SK-N-SH treated with all-trans-retinoic acid at 6 μM for 48 hours (cell line): ENCODE measurements around the gene CASZ1.

ENCODE experiments used
- ATAC-seq: fragments of 200-7000 bp; cut with Tn5 transposase; 3 replicates; pipeline ENCODE4 v1.9.1; 2020; ENCODE audit warnings: mild to moderate bottlenecking, moderate library complexity
- ARNTL ChIP-seq: fragments of 450-650 bp; formaldehyde crosslinking; IDR thresholded peaks from 2 replicates; pipeline ENCODE4 v1.5.0; 2020; ENCODE audit warnings: low read depth, mild to moderate bottlenecking, moderate library complexity, borderline replicate concordance
- BACH2 ChIP-seq: fragments of 250-450 bp; sonication (Bioruptor Pico); IDR thresholded peaks from 2 replicates; pipeline ENCODE4 v1.9.0; 2021; ENCODE audit warnings: mild to moderate bottlenecking, borderline replicate concordance
- CREB5 ChIP-seq: fragments of 250-450 bp; sonication (Bioruptor Pico); IDR thresholded peaks from 2 replicates; pipeline ENCODE4 v1.5.1; 2020; ENCODE audit warnings: low read depth, mild to moderate bottlenecking, moderate library complexity
- CSDC2 ChIP-seq: fragments of 250-450 bp; sonication (Bioruptor Pico); IDR thresholded peaks from 2 replicates; pipeline ENCODE4 v1.5.0; 2020; ENCODE audit warnings: mild to moderate bottlenecking, moderate library complexity
- CSRNP3 ChIP-seq: fragments of 250-450 bp; sonication (Bioruptor Pico); IDR thresholded peaks from 2 replicates; pipeline ENCODE4 v1.5.1; 2021; ENCODE audit warnings: mild to moderate bottlenecking, moderate library complexity
- ESRRG ChIP-seq: fragments of 250-450 bp; sonication (Bioruptor Pico); IDR thresholded peaks from 2 replicates; pipeline ENCODE4 v1.6.1; 2021; ENCODE audit warnings: mild to moderate bottlenecking
- GLIS3 ChIP-seq: fragments of 250-450 bp; sonication (Bioruptor Pico); IDR thresholded peaks from 2 replicates; pipeline ENCODE4 v1.5.0; 2020; ENCODE audit warnings: mild to moderate bottlenecking, moderate library complexity
- ISL1 ChIP-seq: fragments of 250-450 bp; sonication (Bioruptor Pico); IDR thresholded peaks from 2 replicates; pipeline ENCODE4 v2.1.2; 2022; ENCODE audit warnings: mild to moderate bottlenecking, moderate library complexity
- OSR1 ChIP-seq: fragments of 250-450 bp; sonication (Bioruptor Pico); IDR thresholded peaks from 2 replicates; pipeline ENCODE4 v1.8.0; 2022; ENCODE audit warnings: moderate library complexity, mild to moderate bottlenecking, inconsistent platforms
- PATZ1 ChIP-seq: fragments of 250-450 bp; sonication (Bioruptor Pico); IDR thresholded peaks from 2 replicates; pipeline ENCODE4 v1.8.0; 2020; ENCODE audit warnings: mild to moderate bottlenecking, moderate library complexity, borderline replicate concordance
- POU6F1 ChIP-seq: fragments of 250-450 bp; sonication (Bioruptor Pico); IDR thresholded peaks from 2 replicates; pipeline ENCODE4 v1.8.0; 2021; ENCODE audit warnings: low read depth, mild to moderate bottlenecking, moderate library complexity, borderline replicate concordance
- PPARA ChIP-seq: fragments of 250-450 bp; sonication (Bioruptor Pico); IDR thresholded peaks from 2 replicates; pipeline ENCODE4 v1.5.0; 2020; ENCODE audit warnings: mild to moderate bottlenecking, borderline replicate concordance
- RARB ChIP-seq: fragments of 250-450 bp; sonication (Bioruptor Pico); IDR thresholded peaks from 2 replicates; pipeline ENCODE4 v1.8.0; 2021; ENCODE audit warnings: mild to moderate bottlenecking, moderate library complexity
- SNAI2 ChIP-seq: fragments of 250-450 bp; sonication (Bioruptor Pico); IDR thresholded peaks from 2 replicates; pipeline ENCODE4 v1.5.0; 2020; ENCODE audit warnings: mild to moderate bottlenecking, moderate library complexity
- TCF4 ChIP-seq: fragments of 250-450 bp; sonication (Bioruptor Pico); IDR thresholded peaks from 2 replicates; pipeline ENCODE4 v1.8.0; 2021; ENCODE audit warnings: mild to moderate bottlenecking, moderate library complexity, borderline replicate concordance
- TOX ChIP-seq: fragments of 250-450 bp; sonication (Bioruptor Pico); IDR thresholded peaks from 2 replicates; pipeline ENCODE4 v1.8.0; 2021; ENCODE audit warnings: mild to moderate bottlenecking, moderate library complexity, borderline replicate concordance
- TSHZ2 ChIP-seq: fragments of 250-450 bp; sonication (Bioruptor Pico); IDR thresholded peaks from 2 replicates; pipeline ENCODE4 v1.5.0; 2020; ENCODE audit warnings: mild to moderate bottlenecking, moderate library complexity
- ZFP3 ChIP-seq: fragments of 250-450 bp; sonication (Bioruptor Pico); IDR thresholded peaks from 2 replicates; pipeline ENCODE4 v1.5.0; 2020; ENCODE audit warnings: mild to moderate bottlenecking, moderate library complexity
- ZFP30 ChIP-seq: fragments of 450-650 bp; formaldehyde crosslinking; IDR thresholded peaks from 2 replicates; pipeline ENCODE4 v1.5.0; 2022; ENCODE audit warnings: mild to moderate bottlenecking, moderate library complexity
- ZNF565 ChIP-seq: fragments of 450-650 bp; formaldehyde crosslinking; conservative IDR thresholded peaks from 2 replicates; pipeline ENCODE4 v1.5.0; 2020; ENCODE audit warnings: low read depth, mild to moderate bottlenecking, moderate library complexity
- ZNF70 ChIP-seq: fragments of 450-650 bp; formaldehyde crosslinking; IDR thresholded peaks from 2 replicates; pipeline ENCODE4 v1.5.0; 2020; ENCODE audit warnings: mild to moderate bottlenecking, moderate library complexity
- ZNF8 ChIP-seq: fragments of 450-650 bp; formaldehyde crosslinking; IDR thresholded peaks from 2 replicates; pipeline ENCODE4 v1.5.0; 2020; ENCODE audit warnings: mild to moderate bottlenecking, moderate library complexity

CASZ1 gene

GRCh38 chr1:10839188-10839770 is 42.8 kb upstream of the CASZ1 start:
- no peak for ATAC-seq
- no peak for TF ChIP-seq TSHZ2 (CRISPR knock-in tag)
- TF ChIP-seq PPARA = no peak
- no peak for TF ChIP-seq ZFP30
- TF ChIP-seq POU6F1 (CRISPR knock-in tag) = no peak

- ATAC-seq = no peak
- TF ChIP-seq ZNF70 (CRISPR knock-in tag) (no peak), ZNF565 (no peak), CSDC2 (CRISPR knock-in tag) (no peak), RARB (CRISPR knock-in tag) (no peak), PPARA (no peak), CREB5 (no peak), ZNF8 (CRISPR knock-in tag) (no peak)
- TF ChIP-seq, all 23 proteins: peak for 0
Measured at GRCh38 chr1:10838541-10838940, 42.1 kb upstream of the CASZ1 start.

GRCh38 chr1:10836726-10837125 is 40.3 kb upstream of the CASZ1 start:
- no peak for ATAC-seq
- TF ChIP-seq ZNF8 (CRISPR knock-in tag) (no peak), TOX (CRISPR knock-in tag) (no peak), RARB (CRISPR knock-in tag) (no peak), ZNF70 (CRISPR knock-in tag) (no peak), OSR1 (no peak), ZFP30 (no peak), PATZ1 (CRISPR knock-in tag) (no peak), SNAI2 (CRISPR knock-in tag) (no peak), CREB5 (no peak), ESRRG (no peak), ARNTL (CRISPR knock-in tag) (no peak), ZNF565 (no peak), TSHZ2 (CRISPR knock-in tag) (no peak), TCF4 (CRISPR knock-in tag) (no peak), BACH2 (CRISPR knock-in tag) (no peak), CSDC2 (CRISPR knock-in tag) (no peak), ISL1 (CRISPR knock-in tag) (no peak), CSRNP3 (CRISPR knock-in tag) (no peak), ZFP3 (CRISPR knock-in tag) (no peak), GLIS3 (CRISPR knock-in tag) (no peak)
